HG03378 (cell line): Measurements from ENCODE around the gene GSPT1.

Experiments used
- ATAC-seq: cut with Tn5 transposase; IDR thresholded peaks from one replicate; pipeline ENCODE4 v1.9.1; 2021; ENCODE audit warnings: mild to moderate bottlenecking, moderate library complexity; ENCODE audit not compliant: unreplicated experiment

GSPT1 gene

GRCh38 chr16:11913425-11914079, 2.2 kb downstream of the GSPT1 start:
- ATAC-seq = no peak

DNA sequence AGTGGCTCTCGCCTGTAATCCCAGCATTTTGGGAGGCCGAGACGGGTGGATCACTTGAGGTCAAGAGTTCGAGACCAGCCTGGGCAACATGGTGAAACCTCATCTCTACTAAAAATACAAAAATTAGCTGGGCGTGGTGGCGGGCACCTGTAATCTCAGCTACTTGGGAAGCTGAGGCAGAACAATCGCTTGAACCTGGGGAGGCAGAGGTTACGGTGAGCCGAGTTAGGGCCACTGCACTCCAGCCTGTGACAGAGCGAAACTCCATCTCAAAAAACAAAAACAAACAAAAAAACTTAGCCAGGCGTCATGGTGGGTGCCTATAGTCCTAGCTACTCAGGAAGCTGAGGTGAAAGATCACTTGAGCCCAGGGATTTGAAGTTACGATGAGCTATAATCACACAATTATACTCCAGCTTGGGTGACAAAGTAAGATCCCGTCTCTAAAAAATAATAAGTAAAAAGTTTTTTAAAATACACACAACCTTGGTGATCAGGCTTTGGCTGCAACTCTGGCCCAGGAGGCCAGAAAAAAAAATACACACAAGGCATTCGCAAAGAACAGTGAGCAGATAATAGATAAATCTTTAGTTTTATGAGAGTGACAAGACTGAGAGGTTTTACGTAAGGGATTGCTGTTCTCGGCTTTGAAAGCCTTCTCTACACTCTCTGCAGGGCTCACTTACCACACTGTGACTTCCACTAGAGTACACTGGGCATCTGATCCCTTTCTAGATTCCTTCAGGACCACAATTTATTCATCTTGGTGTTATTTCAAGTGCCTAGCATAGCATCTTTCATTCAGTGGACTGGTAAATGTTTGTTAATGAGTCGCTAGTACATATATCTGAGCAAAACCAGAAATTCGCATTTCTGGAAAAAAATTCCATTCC, 5.9 kb downstream of the GSPT1 start:
- no peak for ATAC-seq

DNA sequence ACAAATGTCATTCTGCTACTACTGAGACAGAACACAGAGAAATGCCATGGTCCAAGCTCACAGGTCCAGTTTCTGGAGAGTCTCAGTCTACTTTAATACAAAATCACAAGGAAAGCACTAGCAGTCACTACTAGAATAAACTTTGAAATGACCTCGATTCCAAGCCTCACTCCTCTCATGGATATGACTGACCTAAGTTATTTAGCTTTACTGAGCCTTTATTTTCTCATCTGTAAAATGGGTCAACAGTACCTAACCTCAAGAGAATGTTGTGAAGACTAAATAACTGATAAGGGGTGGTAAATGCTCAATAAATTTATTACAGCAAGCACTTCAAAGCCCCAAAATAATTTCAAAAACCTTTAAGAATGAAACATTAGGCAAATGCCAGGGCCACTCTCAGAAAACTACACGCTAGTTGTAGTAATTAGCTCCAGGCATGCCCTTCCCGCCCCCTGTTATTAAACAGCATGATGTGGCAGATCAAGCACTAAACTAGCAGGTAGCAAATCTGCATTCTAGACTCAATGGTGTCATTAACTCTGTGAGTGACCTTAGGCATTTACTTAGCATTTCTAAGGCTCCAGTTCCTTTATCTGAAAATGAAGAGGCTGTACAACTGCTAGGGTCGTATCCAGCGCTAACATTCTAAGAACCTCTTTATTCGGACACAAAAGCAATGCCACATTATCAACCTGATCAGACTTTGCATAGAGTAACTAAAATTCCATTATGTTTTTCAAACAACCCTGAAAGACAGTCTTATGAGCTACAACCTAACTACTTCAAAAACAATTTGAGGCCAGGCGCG, 8.4 kb downstream of the GSPT1 start:
- ATAC-seq = no peak

GRCh38 chr16:11903906-11904305, 11.8 kb downstream of the GSPT1 start:
- no peak for ATAC-seq

GRCh38 chr16:11901091-11901490, 14.7 kb downstream of the GSPT1 start:
- no peak for ATAC-seq

- no peak for ATAC-seq
These were observed 19.1 kb downstream of the GSPT1 start for GRCh38 chr16:11896486-11897176.

- ATAC-seq = no peak
These were observed 22.2 kb downstream of the GSPT1 start for GRCh38 chr16:11893571-11893970.

DNA sequence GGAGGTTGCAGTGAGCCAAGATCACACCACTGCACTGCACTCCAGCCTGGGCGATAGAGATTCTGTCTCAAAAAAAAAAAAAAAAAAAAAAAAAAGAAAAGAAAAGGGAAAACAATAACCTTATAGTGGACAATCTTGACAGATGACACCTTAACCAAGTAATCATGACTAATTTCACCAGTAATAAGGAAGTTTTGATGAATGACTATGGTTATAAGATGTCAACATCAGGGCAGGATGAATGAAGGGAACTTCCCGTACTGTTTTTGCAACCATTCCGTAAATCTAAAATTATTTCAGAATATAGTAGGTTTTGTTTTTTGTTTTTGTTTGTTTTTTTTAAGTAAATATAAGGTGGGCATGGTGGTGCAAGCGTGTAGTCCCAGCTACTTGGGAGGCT, 23.0 kb downstream of the GSPT1 start:
- ATAC-seq = no peak

DNA sequence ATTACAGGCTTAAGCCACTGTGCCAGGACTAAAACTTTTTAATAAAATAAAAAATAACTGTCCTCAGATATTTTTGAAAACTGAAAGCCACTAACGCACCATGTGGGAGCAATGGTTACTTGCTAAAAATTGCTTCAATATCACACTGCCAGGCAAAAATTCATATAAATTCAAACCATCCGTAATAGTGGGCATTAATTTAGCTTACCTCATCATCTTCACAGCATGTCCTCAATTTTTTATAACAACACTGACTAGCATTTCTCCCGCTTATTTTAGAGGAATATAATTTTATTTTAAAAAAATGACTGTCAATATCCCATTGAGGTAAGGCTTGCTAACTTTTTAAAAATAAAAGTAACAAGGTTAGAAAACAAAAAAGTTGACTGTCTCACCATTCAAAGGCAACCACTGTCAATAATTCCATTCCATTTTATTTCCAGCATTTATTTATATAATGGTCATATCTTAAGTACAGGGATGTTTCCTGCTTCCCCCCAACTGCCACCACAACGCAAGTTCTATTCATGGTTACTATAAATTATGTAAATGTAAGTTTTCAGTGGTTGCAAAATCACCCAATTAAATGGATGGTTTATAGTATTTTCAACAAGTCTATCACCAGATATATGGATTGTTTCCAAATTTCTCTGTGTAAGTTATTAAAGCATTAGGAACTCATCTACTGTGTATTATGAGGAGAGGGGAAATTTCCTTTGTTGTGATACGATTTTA, 25.4 kb downstream of the GSPT1 start:
- ATAC-seq = no peak

GRCh38 chr16:11886881-11887280, 28.9 kb downstream of the GSPT1 start:
- ATAC-seq = no peak

DNA sequence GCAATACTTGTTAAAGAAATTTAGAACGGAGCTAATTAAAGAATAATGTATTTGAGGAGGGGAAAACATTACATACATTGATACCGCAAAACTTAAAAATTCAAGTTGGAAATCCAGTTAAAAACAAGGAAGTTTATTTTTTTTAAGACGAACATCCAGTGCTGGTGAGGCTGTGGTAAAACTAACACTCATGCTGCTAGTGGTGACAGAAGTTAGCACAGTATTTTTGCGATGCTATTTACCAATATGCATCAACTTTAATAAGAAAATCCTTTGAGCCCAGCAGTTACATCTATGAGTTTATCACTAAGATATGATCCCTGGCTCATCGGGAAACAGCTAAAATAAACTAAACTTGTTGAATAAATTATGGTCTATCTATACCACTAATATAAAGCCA, 31.7 kb downstream of the GSPT1 start:
- ATAC-seq = no peak

DNA sequence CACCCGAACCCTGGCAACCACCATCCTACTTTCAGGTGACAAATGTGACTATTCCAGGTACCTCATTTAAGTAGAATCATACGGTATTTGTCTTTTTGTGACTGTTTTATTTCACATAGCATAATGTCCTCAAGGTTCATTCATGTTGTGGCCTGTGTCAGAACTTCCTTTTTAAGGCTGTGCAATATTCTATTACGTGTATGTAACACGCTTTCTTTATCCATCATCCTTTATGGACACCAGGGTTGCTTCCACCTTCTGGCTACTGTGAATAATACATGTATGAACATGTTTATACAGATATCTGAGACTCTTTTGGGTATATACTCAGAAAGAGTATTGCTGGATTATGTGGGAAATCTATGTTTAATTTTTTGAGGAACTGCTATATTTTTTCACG, 35.7 kb downstream of the GSPT1 start:
- ATAC-seq = no peak

- ATAC-seq = no peak
These were observed 38.4 kb downstream of the GSPT1 start for GRCh38 chr16:11877374-11877773.

GRCh38 chr16:11876306-11876705, 39.5 kb downstream of the GSPT1 start:
- ATAC-seq = no peak

DNA sequence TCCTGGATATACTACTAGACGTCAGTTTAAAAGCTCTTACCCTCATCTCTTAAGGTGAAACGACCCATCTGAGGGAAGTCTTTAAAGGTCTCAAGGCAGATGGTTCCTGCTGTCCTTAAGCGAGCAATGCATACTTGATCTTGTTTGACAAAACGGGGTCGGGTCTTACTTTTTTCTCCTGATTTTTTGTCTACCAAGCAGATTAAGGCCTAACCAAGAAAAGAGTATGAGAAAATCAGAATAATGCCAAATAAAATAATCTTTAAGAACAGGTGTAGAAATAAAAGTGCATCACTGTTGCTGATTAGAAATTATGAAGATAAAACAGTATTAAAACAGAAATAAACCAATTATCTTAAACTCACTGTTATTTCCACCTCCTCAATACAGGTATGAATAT, 40.0 kb downstream of the GSPT1 start:
- ATAC-seq = no peak

GRCh38 chr16:11871193-11871592, 44.6 kb downstream of the GSPT1 start:
- no peak for ATAC-seq

- no peak for ATAC-seq
These were observed 45.4 kb downstream of the GSPT1 start for GRCh38 chr16:11870399-11870798.

DNA sequence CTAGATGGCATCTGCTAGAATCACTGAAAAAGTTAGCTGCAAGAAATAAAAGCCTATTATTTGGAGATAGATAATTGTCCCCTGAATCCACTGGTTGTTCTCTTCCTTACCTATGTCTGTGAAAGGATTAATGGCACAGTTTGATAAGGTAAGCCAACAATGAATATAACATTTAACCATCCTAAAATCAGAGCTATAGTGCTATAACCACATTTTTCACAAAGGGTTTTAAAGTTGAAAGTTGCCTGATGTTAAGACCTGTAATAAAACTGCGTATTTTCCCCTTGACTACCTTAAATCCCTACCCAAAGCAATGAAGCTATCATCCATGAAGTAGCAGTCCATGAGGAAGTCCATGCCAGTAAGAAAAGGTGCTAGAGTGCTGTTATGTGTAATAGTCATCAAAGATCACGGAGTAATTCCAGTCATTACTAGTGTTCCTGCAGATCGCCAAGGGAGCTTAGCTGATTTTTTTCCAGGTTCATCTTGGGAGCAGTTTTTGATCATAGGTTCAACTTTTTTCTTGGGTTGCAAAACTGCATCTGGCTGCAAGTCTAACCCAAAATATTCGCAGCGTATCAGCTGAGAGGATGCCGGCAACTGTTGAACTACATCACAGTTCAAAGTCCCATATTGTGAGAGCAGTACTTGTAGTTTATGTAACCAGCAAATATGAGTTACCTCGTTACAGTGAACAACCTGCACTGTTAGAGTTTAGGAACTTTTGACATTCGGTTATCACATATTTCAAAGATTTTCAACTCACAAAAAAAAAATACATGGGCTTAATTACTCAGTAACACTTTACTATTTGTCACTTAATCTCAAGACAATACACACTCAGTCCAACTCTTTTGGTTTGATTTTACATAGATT, 46.2 kb downstream of the GSPT1 start:
- no peak for ATAC-seq

- ATAC-seq = no peak
These were observed 47.3 kb downstream of the GSPT1 start for GRCh38 chr16:11868412-11868980.
